Hematopoietic multipotent progenitor cell treated with erythropoietin and hydrocortisone succinate and interleukin-3 and kit ligand, for 4 days (in vitro differentiated cells): Measurements from ENCODE around the gene CD19.
"Not testable (repeated sequence)": the region's sequence is repeated elsewhere in the genome, so short reads cannot be mapped to it uniquely, and the experiment has no call there.

ENCODE experiments used
- DNase-seq: peaks from one replicate; pipeline ENCODE4 v3.0.0-alpha.2; 2015

CD19 gene

GRCh38 chr16:28937222-28937876 is 5.6 kb downstream of the CD19 start:
- DNase-seq, result peak; percentile 42

- DNase-seq, result no peak
These were observed 7.0 kb downstream of the CD19 start for GRCh38 chr16:28938721-28939120.

GRCh38 chr16:28939825-28940224 is 8.1 kb downstream of the CD19 start:
- not testable (repeated sequence) for DNase-seq

- no peak for DNase-seq
These were observed 11.5 kb downstream of the CD19 start for GRCh38 chr16:28943281-28943680.

- no peak for DNase-seq
These were observed 14.9 kb downstream of the CD19 start for GRCh38 chr16:28946681-28947080.

- peak; percentile 100 for DNase-seq
These were observed 19.1 kb downstream of the CD19 start, which contains the start of gene NFATC2IP for GRCh38 chr16:28950648-28951409. TSS of gene NFATC2IP (plus strand) at chr16:28950937. CDS start at chr16:28951012, 75 bp downstream.

- peak; percentile 71 for DNase-seq
These were observed 19.7 kb downstream of the CD19 start for GRCh38 chr16:28951410-28951943.

GRCh38 chr16:28958216-28958615 is 26.4 kb downstream of the CD19 start:
- DNase-seq, result no peak

- no peak for DNase-seq
These were observed 27.1 kb downstream of the CD19 start for GRCh38 chr16:28958836-28959235.

GRCh38 chr16:28964072-28964471 is 32.3 kb downstream of the CD19 start:
- no peak for DNase-seq

- no peak for DNase-seq
These were observed 32.7 kb downstream of the CD19 start for GRCh38 chr16:28964496-28964895.

GRCh38 chr16:28967156-28967555 is 35.4 kb downstream of the CD19 start:
- DNase-seq, result no peak

- DNase-seq, result not testable (repeated sequence)
These were observed 37.9 kb downstream of the CD19 start for GRCh38 chr16:28969696-28970095.

- peak; percentile 65 for DNase-seq
These were observed 42.3 kb downstream of the CD19 start for GRCh38 chr16:28974007-28974436.

- peak; percentile 99 for DNase-seq
These were observed 42.8 kb downstream of the CD19 start, which contains the start of gene SPNS1 for GRCh38 chr16:28974437-28975157. TSS of gene SPNS1 (plus strand) at chr16:28974778. CDS start at chr16:28975152, 374 bp downstream.

- DNase-seq, result no peak
These were observed 43.4 kb downstream of the CD19 start for GRCh38 chr16:28975158-28975599.

GRCh38 chr16:28977703-28978662 is 46.2 kb downstream of the CD19 start:
- no peak for DNase-seq

GRCh38 chr16:28980330-28980729 is 48.6 kb downstream of the CD19 start:
- not testable (repeated sequence) for DNase-seq

- no peak for DNase-seq
These were observed 49.2 kb downstream of the CD19 start for GRCh38 chr16:28980929-28981328.

- DNase-seq, result peak; percentile 75
These were observed 49.7 kb downstream of the CD19 start for GRCh38 chr16:28981517-28981916.

GRCh38 chr16:28982418-28982817 is 50.6 kb downstream of the CD19 start:
- no peak for DNase-seq

- DNase-seq, result no peak
These were observed 51.2 kb downstream of the CD19 start for GRCh38 chr16:28982949-28983348.
